Measurements from ENCODE around the gene KICS2. TPM values are rescaled to one million over a fixed set of nuclear protein-coding genes. Genes with fewer than 3 reads are reported as not detected.
"Not testable (repeated sequence)": the region's sequence is repeated elsewhere in the genome, so short reads cannot be mapped to it uniquely, and the experiment has no call there.

KICS2 gene
- total and polyA plus RNA-seq, 3 donors from 2014 or later = 7.9 to 27.9 (median 20.5) TPM

GRCh38 chr12:64203036-64203435 is 19.1 kb downstream of the KICS2 start:
- intact Hi-C loops (cut with DNase I; ENCODE audit: low total_unique reads) = no loop called here
- H3K27ac ChIP-seq = no peak overlapping the region

GRCh38 chr12:64195841-64196240 is 26.3 kb downstream of the KICS2 start:
- 92% methylated on average over 2 of the region's 15 CpGs; no CpG with 5 or more reads in 1 of the 2 donors for WGBS, 2 donors
- H3K27me3 ChIP-seq; H3K36me3 ChIP-seq (ENCODE audit: low read depth, missing control alignments); intact Hi-C loops (cut with DNase I; ENCODE audit: low total_unique reads); H3K4me1 ChIP-seq; H3K9me3 ChIP-seq; H3K4me3 ChIP-seq; DNase-seq; H3K27ac ChIP-seq: not testable (repeated sequence)

More at GRCh38 chr12:64203036-64203435, 19.1 kb downstream of the KICS2 start:
- DNase-seq = no peak
- 91 to 97% methylated on average over 5 of the region's 5 CpGs for WGBS, 2 donors
- no peak for TF ChIP-seq CTCF (IDR thresholded peaks at IDR 0.05)
- TF ChIP-seq POLR2A (IDR thresholded peaks at IDR 0.05) = no peak
- no peaks in the 10 kb centered on the region for H3K27me3 ChIP-seq
- H3K4me1 ChIP-seq = no peaks in the 10 kb centered on the region
- H3K36me3 ChIP-seq (ENCODE audit: low read depth, missing control alignments) = no peaks in the 10 kb centered on the region
- no peak overlapping the region for H3K4me3 ChIP-seq
- no peaks in the 10 kb centered on the region for H3K9me3 ChIP-seq

GRCh38 chr12:64194333-64195149 is 27.6 kb downstream of the KICS2 start:
- no peak for TF ChIP-seq CTCF (IDR thresholded peaks at IDR 0.05)
- intact Hi-C loops (cut with DNase I; ENCODE audit: low total_unique reads) = no loop called here
- no peaks in the 10 kb centered on the region for H3K27me3 ChIP-seq
- H3K36me3 ChIP-seq (ENCODE audit: low read depth, missing control alignments) = no peaks in the 10 kb centered on the region
- no peak overlapping the region for H3K27ac ChIP-seq
- no peak overlapping the region for H3K4me3 ChIP-seq
- no peak for DNase-seq
- WGBS, 2 donors = 91 to 93% methylated on average over 7 of the region's 7 CpGs
- H3K4me1 ChIP-seq = no peaks in the 10 kb centered on the region
- no peaks in the 10 kb centered on the region for H3K9me3 ChIP-seq

- Histone ChIP-seq H3K27ac (no peak overlapping the region), H3K4me3 (no peak overlapping the region), H3K36me3 (ENCODE audit: low read depth, missing control alignments) (no peaks in the 10 kb centered on the region), H3K9me3 (no peaks in the 10 kb centered on the region), H3K27me3 (no peaks in the 10 kb centered on the region), H3K4me1 (no peaks in the 10 kb centered on the region)
- 92 to 94% methylated on average over 6 of the region's 6 CpGs for WGBS, 2 donors
- DNase-seq = no peak
- intact Hi-C loops (cut with DNase I; ENCODE audit: low total_unique reads) = no loop called here
- no peak for TF ChIP-seq POLR2A (IDR thresholded peaks at IDR 0.05)
- TF ChIP-seq CTCF (IDR thresholded peaks at IDR 0.05) = no peak
These were observed 28.2 kb downstream of the KICS2 start for GRCh38 chr12:64193931-64194330.

GRCh38 chr12:64192644-64193444 is 29.3 kb downstream of the KICS2 start:
- H3K4me3 ChIP-seq = no peak overlapping the region

More at GRCh38 chr12:64192644-64193444, 29.3 kb downstream of the KICS2 start:
- H3K27ac ChIP-seq = no peak overlapping the region
- WGBS, 2 donors = 86 to 93% methylated on average over 7 of the region's 7 CpGs
- intact Hi-C loops (cut with DNase I; ENCODE audit: low total_unique reads) = no loop called here
- H3K36me3 ChIP-seq (ENCODE audit: low read depth, missing control alignments) = no peaks in the 10 kb centered on the region
- H3K4me1 ChIP-seq = no peaks in the 10 kb centered on the region
- H3K9me3 ChIP-seq = no peaks in the 10 kb centered on the region
- no peaks in the 10 kb centered on the region for H3K27me3 ChIP-seq
- DNase-seq = no peak
- TF ChIP-seq POLR2A (IDR thresholded peaks at IDR 0.05) = no peak
- TF ChIP-seq CTCF (IDR thresholded peaks at IDR 0.05) = no peak
